ENCODE data around the gene HRAS. TPM values are rescaled to one million over a fixed set of nuclear protein-coding genes. Genes with fewer than 3 reads are reported as not detected.

HRAS gene
- total and polyA plus RNA-seq, 2 of the 13 experiments (the other 11 are each of a cell fraction or from before 2014, with no cell fraction given): 32.9 to 50.0 TPM

DNA sequence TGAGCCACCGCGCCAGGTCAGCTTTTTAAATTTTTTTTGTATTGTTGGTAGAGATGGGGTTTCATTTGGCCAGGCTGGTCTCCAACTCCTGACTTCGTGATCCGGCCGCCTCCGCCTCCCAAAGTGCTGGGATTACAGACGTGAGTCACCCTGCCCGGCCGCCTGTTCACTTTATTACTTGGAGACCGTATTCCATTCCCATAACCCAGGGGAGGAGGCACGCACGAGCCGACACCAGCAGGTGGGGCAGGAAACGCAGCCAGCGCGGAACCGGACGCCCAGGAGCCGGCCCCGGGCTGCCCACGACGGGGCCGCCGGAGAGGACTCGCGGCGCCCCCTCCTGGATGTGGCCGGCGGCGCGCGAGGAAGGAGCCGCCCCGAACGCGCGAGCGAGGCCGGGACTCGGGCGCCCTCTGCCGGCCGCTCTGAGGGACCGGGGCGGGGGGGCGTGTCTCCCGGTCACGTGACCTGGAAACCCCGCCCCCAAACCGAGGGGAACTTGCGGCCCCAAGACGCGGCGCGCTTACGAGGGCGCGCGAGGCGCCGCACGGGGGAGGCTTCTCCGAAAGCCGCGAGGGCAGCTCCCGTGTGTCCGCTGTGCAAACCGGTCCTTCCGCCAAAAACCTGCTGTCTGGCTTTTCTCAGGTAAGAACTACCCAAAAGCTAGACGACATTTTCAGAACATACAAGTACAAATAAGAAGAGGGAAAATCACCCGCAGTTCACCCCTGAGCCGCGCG is 16.7 kb downstream of the HRAS start (continued):
- TF ChIP-seq BORCS8-MEF2B (CRISPR knock-in tag; IDR thresholded peaks at IDR 0.05) (peak; percentile 16; the same call in 1 of the 2 replicates), ZSCAN9 (CRISPR knock-in tag; IDR thresholded peaks at IDR 0.05; ENCODE audit: borderline replicate concordance) (no peak), ZNF17 (CRISPR knock-in tag; IDR thresholded peaks at IDR 0.05) (no peak), YEATS2 (CRISPR knock-in tag; IDR thresholded peaks at IDR 0.05; ENCODE audit: borderline replicate concordance) (peak; percentile 54; the same call in 1 of the 2 replicates), ZNF841 (CRISPR knock-in tag; IDR thresholded peaks at IDR 0.05; ENCODE audit: borderline replicate concordance) (no peak), ZNF564 (CRISPR knock-in tag; IDR thresholded peaks at IDR 0.05) (0 out of 2 replicates have a peak, but pooled peaks have one; percentile 56), FOSL2 (CRISPR knock-in tag; IDR thresholded peaks at IDR 0.05) (peak; percentile 83), HCFC1 (IDR thresholded peaks at IDR 0.05; ENCODE audit: low read depth, low read length) (no peak), NCOA1 (CRISPR knock-in tag; IDR thresholded peaks at IDR 0.05) (peak; percentile 75; the same call in 1 of the 2 replicates), REPIN1 (CRISPR knock-in tag; IDR thresholded peaks at IDR 0.05; ENCODE audit: borderline replicate concordance, low read depth) (peak; percentile 32; the same call in 1 of the 2 replicates), EEA1 (CRISPR knock-in tag; IDR thresholded peaks at IDR 0.05; ENCODE audit: borderline replicate concordance) (peak; percentile 42; the same call in 1 of the 2 replicates), XBP1 (CRISPR knock-in tag; IDR thresholded peaks at IDR 0.05) (no peak), ZNF510 (CRISPR knock-in tag; IDR thresholded peaks at IDR 0.05; ENCODE audit: low read depth) (no peak), SRSF9 (IDR thresholded peaks at IDR 0.05; ENCODE audit: borderline replicate concordance, insufficient read depth, low read depth, low read length, poor library complexity, severe bottlenecking) (no peak), RFXANK (CRISPR knock-in tag; IDR thresholded peaks at IDR 0.05) (peak; percentile 78; the same call in 1 of the 2 replicates)
- TF ChIP-seq, protein P1, sequence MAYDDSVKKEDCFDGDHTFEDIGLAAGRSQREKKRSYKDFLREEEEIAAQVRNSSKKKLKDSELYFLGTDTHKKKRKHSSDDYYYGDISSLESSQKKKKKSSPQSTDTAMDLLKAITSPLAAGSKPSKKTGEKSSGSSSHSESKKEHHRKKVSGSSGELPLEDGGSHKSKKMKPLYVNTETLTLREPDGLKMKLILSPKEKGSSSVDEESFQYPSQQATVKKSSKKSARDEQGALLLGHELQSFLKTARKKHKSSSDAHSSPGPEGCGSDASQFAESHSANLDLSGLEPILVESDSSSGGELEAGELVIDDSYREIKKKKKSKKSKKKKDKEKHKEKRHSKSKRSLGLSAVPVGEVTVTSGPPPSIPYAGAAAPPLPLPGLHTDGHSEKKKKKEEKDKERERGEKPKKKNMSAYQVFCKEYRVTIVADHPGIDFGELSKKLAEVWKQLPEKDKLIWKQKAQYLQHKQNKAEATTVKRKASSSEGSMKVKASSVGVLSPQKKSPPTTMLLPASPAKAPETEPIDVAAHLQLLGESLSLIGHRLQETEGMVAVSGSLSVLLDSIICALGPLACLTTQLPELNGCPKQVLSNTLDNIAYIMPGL (CRISPR knock-in tag; IDR thresholded peaks at IDR 0.05; ENCODE audit: borderline replicate concordance in 1 of 2, low read depth in 1 of 2): peak; percentile 89 to 94
- TF ChIP-seq, protein P2, sequence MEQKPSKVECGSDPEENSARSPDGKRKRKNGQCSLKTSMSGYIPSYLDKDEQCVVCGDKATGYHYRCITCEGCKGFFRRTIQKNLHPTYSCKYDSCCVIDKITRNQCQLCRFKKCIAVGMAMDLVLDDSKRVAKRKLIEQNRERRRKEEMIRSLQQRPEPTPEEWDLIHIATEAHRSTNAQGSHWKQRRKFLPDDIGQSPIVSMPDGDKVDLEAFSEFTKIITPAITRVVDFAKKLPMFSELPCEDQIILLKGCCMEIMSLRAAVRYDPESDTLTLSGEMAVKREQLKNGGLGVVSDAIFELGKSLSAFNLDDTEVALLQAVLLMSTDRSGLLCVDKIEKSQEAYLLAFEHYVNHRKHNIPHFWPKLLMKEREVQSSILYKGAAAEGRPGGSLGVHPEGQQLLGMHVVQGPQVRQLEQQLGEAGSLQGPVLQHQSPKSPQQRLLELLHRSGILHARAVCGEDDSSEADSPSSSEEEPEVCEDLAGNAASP (CRISPR knock-in tag; IDR thresholded peaks at IDR 0.05; ENCODE audit: borderline replicate concordance): 0 out of 2 replicates have a peak, but pooled peaks have one; percentile 46
- TF ChIP-seq, protein P3, sequence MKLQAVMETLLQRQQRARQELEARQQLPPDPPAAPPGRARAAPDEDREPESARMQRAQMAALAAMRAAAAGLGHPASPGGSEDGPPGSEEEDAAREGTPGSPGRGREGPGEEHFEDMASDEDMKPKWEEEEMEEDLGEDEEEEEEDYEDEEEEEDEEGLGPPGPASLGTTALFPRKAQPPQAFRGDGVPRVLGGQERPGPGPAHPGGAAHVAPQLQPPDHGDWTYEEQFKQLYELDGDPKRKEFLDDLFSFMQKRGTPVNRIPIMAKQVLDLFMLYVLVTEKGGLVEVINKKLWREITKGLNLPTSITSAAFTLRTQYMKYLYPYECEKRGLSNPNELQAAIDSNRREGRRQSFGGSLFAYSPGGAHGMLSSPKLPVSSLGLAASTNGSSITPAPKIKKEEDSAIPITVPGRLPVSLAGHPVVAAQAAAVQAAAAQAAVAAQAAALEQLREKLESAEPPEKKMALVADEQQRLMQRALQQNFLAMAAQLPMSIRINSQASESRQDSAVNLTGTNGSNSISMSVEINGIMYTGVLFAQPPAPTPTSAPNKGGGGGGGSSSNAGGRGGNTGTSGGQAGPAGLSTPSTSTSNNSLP (IDR thresholded peaks at IDR 0.05; ENCODE audit: low read depth, low read length): peak; percentile 53; the same call in 1 of the 2 replicates
- TF ChIP-seq, protein P4, sequence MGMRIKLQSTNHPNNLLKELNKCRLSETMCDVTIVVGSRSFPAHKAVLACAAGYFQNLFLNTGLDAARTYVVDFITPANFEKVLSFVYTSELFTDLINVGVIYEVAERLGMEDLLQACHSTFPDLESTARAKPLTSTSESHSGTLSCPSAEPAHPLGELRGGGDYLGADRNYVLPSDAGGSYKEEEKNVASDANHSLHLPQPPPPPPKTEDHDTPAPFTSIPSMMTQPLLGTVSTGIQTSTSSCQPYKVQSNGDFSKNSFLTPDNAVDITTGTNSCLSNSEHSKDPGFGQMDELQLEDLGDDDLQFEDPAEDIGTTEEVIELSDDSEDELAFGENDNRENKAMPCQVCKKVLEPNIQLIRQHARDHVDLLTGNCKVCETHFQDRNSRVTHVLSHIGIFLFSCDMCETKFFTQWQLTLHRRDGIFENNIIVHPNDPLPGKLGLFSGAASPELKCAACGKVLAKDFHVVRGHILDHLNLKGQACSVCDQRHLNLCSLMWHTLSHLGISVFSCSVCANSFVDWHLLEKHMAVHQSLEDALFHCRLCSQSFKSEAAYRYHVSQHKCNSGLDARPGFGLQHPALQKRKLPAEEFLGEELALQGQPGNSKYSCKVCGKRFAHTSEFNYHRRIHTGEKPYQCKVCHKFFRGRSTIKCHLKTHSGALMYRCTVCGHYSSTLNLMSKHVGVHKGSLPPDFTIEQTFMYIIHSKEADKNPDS (CRISPR knock-in tag; IDR thresholded peaks at IDR 0.05): peak; percentile 65; the same call in 1 of the 2 replicates
- TF ChIP-seq, protein P5, sequence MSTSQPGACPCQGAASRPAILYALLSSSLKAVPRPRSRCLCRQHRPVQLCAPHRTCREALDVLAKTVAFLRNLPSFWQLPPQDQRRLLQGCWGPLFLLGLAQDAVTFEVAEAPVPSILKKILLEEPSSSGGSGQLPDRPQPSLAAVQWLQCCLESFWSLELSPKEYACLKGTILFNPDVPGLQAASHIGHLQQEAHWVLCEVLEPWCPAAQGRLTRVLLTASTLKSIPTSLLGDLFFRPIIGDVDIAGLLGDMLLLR (CRISPR knock-in tag; IDR thresholded peaks at IDR 0.05): peak; percentile 72; the same call in 1 of the 2 replicates
